KMS-11 (cell line): ENCODE results near the gene EHD1.

Experiments used
- H2AFZ ChIP-seq: fragments of 200-600 bp; sonication (generic); 2 replicates; pipeline ENCODE4 v1.6.1; 2016; ENCODE audit warnings: antibody characterized with exemption, mixed run types, low read depth
- H3K27ac ChIP-seq: fragments of 200-600 bp; sonication (generic); 2 replicates; pipeline ENCODE4 v1.6.1; 2016; ENCODE audit warnings: mild to moderate bottlenecking, mixed run types
- H3K27me3 ChIP-seq: fragments of 200-600 bp; sonication (generic); 2 replicates; pipeline ENCODE4 v1.6.1; 2017; ENCODE audit warnings: mild to moderate bottlenecking, low read depth, mixed run types, moderate library complexity; ENCODE audit not compliant: insufficient read depth
- H3K36me3 ChIP-seq: fragments of 200-600 bp; sonication (generic); 2 replicates; pipeline ENCODE4 v1.6.1; 2017; ENCODE audit warnings: mild to moderate bottlenecking, mixed run types; ENCODE audit not compliant: insufficient read depth
- H3K4me1 ChIP-seq: fragments of 200-600 bp; sonication (generic); 2 replicates; pipeline ENCODE4 v1.6.1; 2016; ENCODE audit warnings: mild to moderate bottlenecking, low read depth, mixed run types; ENCODE audit not compliant: poor library complexity, severe bottlenecking
- H3K4me2 ChIP-seq: fragments of 200-600 bp; sonication (generic); 2 replicates; pipeline ENCODE4 v1.7.0; 2016; ENCODE audit warnings: mild to moderate bottlenecking, mixed run types
- H3K4me3 ChIP-seq: fragments of 200-600 bp; sonication (generic); IDR thresholded peaks from 2 replicates; pipeline ENCODE4 v1.6.1; 2017; ENCODE audit warnings: low read depth, low read length, mixed read lengths; ENCODE audit not compliant: insufficient read depth
- H3K79me2 ChIP-seq: fragments of 200-600 bp; sonication (generic); 2 replicates; pipeline ENCODE4 v1.6.1; 2016; ENCODE audit warnings: low read depth, mixed run types; ENCODE audit not compliant: insufficient read depth
- H3K9ac ChIP-seq: fragments of 200-600 bp; sonication (generic); 2 replicates; pipeline ENCODE4 v1.6.1; 2016; ENCODE audit warnings: mild to moderate bottlenecking, mixed run types
- H4K20me1 ChIP-seq: fragments of 200-600 bp; sonication (generic); 2 replicates; pipeline ENCODE4 v1.6.1; 2016; ENCODE audit warnings: mild to moderate bottlenecking, mixed run types; ENCODE audit not compliant: insufficient read depth
- CTCF ChIP-seq: fragments of 200-600 bp; sonication (generic); conservative IDR thresholded peaks from 2 replicates; pipeline ENCODE4 v1.6.1; 2017; ENCODE audit warnings: low read depth, mild to moderate bottlenecking, antibody characterized with exemption, low read length, moderate library complexity, mixed read lengths

The EHD1 gene

GRCh38 chr11:64916040-64916774, 37.8 kb upstream of the EHD1 start:
- no peaks in the 10 kb centered on the region for H3K79me2 ChIP-seq
- H2AFZ ChIP-seq, result peak overlapping the region; percentile 60
- no peaks in the 10 kb centered on the region for H3K27me3 ChIP-seq
- no peak for TF ChIP-seq CTCF
- peak overlapping the region; percentile 67 for H3K4me2 ChIP-seq
- H3K36me3 ChIP-seq, result no peaks in the 10 kb centered on the region
- H3K27ac ChIP-seq, result peak overlapping the region; percentile 47; the same call in 1 of the 2 replicates
- H3K9ac ChIP-seq, result peak overlapping the region; percentile 73
- H3K4me1 ChIP-seq, result peaks cover 25% of the 10 kb centered on the region
- H3K4me3 ChIP-seq, result no peak overlapping the region
- no peaks in the 10 kb centered on the region for H4K20me1 ChIP-seq

- Histone ChIP-seq H2AFZ (no peak overlapping the region), H3K4me1 (peaks cover 25% of the 10 kb centered on the region), H3K4me3 (no peak overlapping the region), H4K20me1 (no peaks in the 10 kb centered on the region), H3K27ac (no peak overlapping the region), H3K36me3 (no peaks in the 10 kb centered on the region), H3K4me2 (peak overlapping the region; percentile 67; the same call in 1 of the 2 replicates), H3K27me3 (no peaks in the 10 kb centered on the region), H3K79me2 (no peaks in the 10 kb centered on the region), H3K9ac (no peak overlapping the region)
- TF ChIP-seq CTCF, result no peak
Observed at GRCh38 chr11:64915376-64915887, 37.0 kb upstream of the EHD1 start.

DNA sequence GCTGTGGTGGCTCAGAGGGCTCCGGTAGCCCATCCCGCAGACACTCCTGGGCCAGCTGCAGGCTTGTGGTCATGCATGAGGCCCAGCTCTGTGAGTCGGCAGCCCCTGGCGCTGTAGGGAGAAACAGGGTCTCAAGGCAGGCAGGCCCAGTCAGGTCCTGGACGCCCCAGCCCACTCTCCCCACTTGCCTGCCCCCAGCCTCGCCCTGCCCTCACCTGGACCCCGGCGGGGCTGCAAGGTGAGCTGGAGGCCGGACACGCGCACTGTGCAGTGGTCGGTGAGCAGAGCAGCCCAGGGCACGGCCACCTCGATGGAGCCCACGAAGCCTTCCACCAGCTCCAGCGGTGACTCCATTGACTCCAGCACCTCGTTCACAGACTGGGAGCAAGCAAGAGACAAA, 35.7 kb upstream of the EHD1 start:
- peaks cover 21% of the 10 kb centered on the region for H3K4me1 ChIP-seq
- no peaks in the 10 kb centered on the region for H3K79me2 ChIP-seq
- no peaks in the 10 kb centered on the region for H4K20me1 ChIP-seq
- H3K9ac ChIP-seq, result no peak overlapping the region
- no peak overlapping the region for H3K27ac ChIP-seq
- H2AFZ ChIP-seq, result no peak overlapping the region
- H3K4me3 ChIP-seq, result no peak overlapping the region
- no peak overlapping the region for H3K4me2 ChIP-seq
- H3K36me3 ChIP-seq, result no peaks in the 10 kb centered on the region
- no peaks in the 10 kb centered on the region for H3K27me3 ChIP-seq
- TF ChIP-seq CTCF, result no peak

GRCh38 chr11:64913171-64913727, 34.8 kb upstream of the EHD1 start:
- H3K4me1 ChIP-seq, result peaks cover 13% of the 10 kb centered on the region
- H3K79me2 ChIP-seq, result no peaks in the 10 kb centered on the region
- no peak overlapping the region for H3K27ac ChIP-seq
- H3K9ac ChIP-seq, result no peak overlapping the region
- no peaks in the 10 kb centered on the region for H3K27me3 ChIP-seq
- no peak overlapping the region for H2AFZ ChIP-seq
- H3K4me3 ChIP-seq, result no peak overlapping the region
- no peaks in the 10 kb centered on the region for H3K36me3 ChIP-seq
- TF ChIP-seq CTCF, result no peak
- H4K20me1 ChIP-seq, result no peaks in the 10 kb centered on the region
- H3K4me2 ChIP-seq, result no peak overlapping the region
